K562 (cell line): ENCODE data around the gene NTNG1.

ENCODE experiments used
- EZH2 ChIP-seq: IDR thresholded peaks from 2 replicates; pipeline ENCODE4 v1.6.1; 2012; ENCODE audit warnings: low read depth, mild to moderate bottlenecking, inconsistent platforms, low read length, borderline replicate concordance
- NR3C1 ChIP-seq: sonication (generic); formaldehyde crosslinking; IDR thresholded peaks from 2 replicates; pipeline ENCODE4 v1.8.1; 2022; ENCODE audit warnings: missing genetic modification reagents
- POLR2AphosphoS2 ChIP-seq: IDR thresholded peaks from 2 replicates; pipeline ENCODE4 v1.6.1; 2012; ENCODE audit warnings: low read length, improper control_type of control experiment
- SMARCC2 ChIP-seq: fragments of 450-650 bp; IDR thresholded peaks from 2 replicates; pipeline ENCODE4 v1.6.1; 2017; ENCODE audit warnings: antibody characterized with exemption, moderate library complexity, mild to moderate bottlenecking, low read depth
- STAT5B ChIP-seq: fragments of 250-450 bp; sonication (Bioruptor Pico); IDR thresholded peaks from 2 replicates; pipeline ENCODE4 v1.8.0; 2021; ENCODE audit warnings: mild to moderate bottlenecking, inconsistent platforms
- TF ChIP-seq, protein P1 (sequence below), 3 experiments: IDR thresholded peaks in 2 of 3; conservative IDR thresholded peaks in 1 of 3; 2 replicates each; pipeline ENCODE4 v1.5.1; 2011 to 2012; ENCODE audit warnings: low read length in 3 of 3, mild to moderate bottlenecking in 3 of 3, control low read depth in 2 of 3, improper control_type of control experiment in 1 of 3, inconsistent platforms in 1 of 3, low read depth in 1 of 3, mixed read lengths in 1 of 3, moderate library complexity in 1 of 3; ENCODE audit not compliant: insufficient read depth in 2 of 3

DNA sequence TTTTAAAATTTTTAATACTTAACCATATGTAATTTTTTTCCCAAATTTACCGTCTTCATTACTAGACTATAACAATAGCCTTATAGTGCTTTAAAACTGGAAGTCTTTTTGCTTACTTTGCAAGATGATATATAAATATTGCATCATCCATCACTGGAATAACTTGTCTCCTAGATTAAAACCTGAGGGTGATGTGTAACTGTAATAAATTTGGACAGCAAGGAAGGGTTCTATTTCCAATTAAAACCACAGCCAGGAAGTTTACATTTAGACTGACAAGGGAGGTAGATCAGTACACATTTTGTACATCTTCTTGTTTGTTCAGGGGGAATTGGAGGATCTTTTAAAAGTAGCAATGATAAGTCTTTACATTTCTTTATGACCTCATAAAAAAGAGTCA lies 21.9 kb downstream of the NTNG1 start:
- TF ChIP-seq EZH2 = no peak
- TF ChIP-seq NR3C1 (CRISPR knock-in tag) = no peak
- no peak for TF ChIP-seq SMARCC2
- TF ChIP-seq, protein P1, sequence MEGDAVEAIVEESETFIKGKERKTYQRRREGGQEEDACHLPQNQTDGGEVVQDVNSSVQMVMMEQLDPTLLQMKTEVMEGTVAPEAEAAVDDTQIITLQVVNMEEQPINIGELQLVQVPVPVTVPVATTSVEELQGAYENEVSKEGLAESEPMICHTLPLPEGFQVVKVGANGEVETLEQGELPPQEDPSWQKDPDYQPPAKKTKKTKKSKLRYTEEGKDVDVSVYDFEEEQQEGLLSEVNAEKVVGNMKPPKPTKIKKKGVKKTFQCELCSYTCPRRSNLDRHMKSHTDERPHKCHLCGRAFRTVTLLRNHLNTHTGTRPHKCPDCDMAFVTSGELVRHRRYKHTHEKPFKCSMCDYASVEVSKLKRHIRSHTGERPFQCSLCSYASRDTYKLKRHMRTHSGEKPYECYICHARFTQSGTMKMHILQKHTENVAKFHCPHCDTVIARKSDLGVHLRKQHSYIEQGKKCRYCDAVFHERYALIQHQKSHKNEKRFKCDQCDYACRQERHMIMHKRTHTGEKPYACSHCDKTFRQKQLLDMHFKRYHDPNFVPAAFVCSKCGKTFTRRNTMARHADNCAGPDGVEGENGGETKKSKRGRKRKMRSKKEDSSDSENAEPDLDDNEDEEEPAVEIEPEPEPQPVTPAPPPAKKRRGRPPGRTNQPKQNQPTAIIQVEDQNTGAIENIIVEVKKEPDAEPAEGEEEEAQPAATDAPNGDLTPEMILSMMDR (IDR thresholded peaks at IDR 0.05 in 2 of 3, conservative IDR thresholded peaks at IDR 0.05 in 1 of 3; ENCODE audit: insufficient read depth in 2 of 3, low read depth in 1 of 3, low read length in 3 of 3) = no peak
- no peak for TF ChIP-seq STAT5B (CRISPR knock-in tag)
- TF ChIP-seq POLR2AphosphoS2 = no peak
